Neural cell (in vitro differentiated cells): ENCODE data around the gene UCK2.

Source experiments
- EP300 ChIP-seq: fragments of 450-650 bp; conservative IDR thresholded peaks from 2 replicates; pipeline ENCODE4 v1.6.1; 2014; ENCODE audit warnings: antibody characterized with exemption, mild to moderate bottlenecking, moderate library complexity; ENCODE audit not compliant: poor library complexity, severe bottlenecking
- POLR2AphosphoS5 ChIP-seq: IDR thresholded peaks from 2 replicates; pipeline ENCODE4 v1.6.1; 2012

- TF ChIP-seq EP300 = no peak
- no peak for TF ChIP-seq POLR2AphosphoS5
Measured at GRCh38 chr1:165851034-165851658, 23.7 kb downstream of the UCK2 start.
